Gastroesophageal sphincter (tissue), 3 donors: ENCODE measurements around the gene GABRB2.

Source experiments
- CTCF ChIP-seq, 4 experiments: fragments of 200-600 bp in 2 of 4; fragments of 450-650 bp in 2 of 4; sonication (generic) in 1 of 4; IDR thresholded peaks; one replicate each; pipeline ENCODE4 v1.5.1; 2017 to 2019; ENCODE audit warnings: antibody characterized with exemption in 4 of 4, mild to moderate bottlenecking in 2 of 4, moderate library complexity in 2 of 4
- EP300 ChIP-seq: sonication (generic); formaldehyde crosslinking; IDR thresholded peaks from one replicate; pipeline ENCODE4 v1.6.1; 2017; ENCODE audit warnings: antibody characterized with exemption, mild to moderate bottlenecking
- POLR2A ChIP-seq, 2 donors: fragments of 450-650 bp; IDR thresholded peaks; one replicate each; pipeline ENCODE4 v1.6.1; 2017; ENCODE audit warnings: antibody characterized with exemption in 2 of 2, mild to moderate bottlenecking in 2 of 2, moderate library complexity in 1 of 2
- POLR2AphosphoS5 ChIP-seq: sonication (generic); formaldehyde crosslinking; IDR thresholded peaks from one replicate; pipeline ENCODE4 v1.6.1; 2017; ENCODE audit warnings: antibody characterized with exemption

- TF ChIP-seq POLR2A (IDR thresholded peaks at IDR 0.05) (no peak), CTCF (IDR thresholded peaks at IDR 0.05) (no peak), EP300 (no peak), POLR2AphosphoS5 (no peak)
These were observed 64.6 kb downstream of the GABRB2 start for GRCh38 chr5:161481922-161482321.
